Hematopoietic multipotent progenitor cell treated with erythropoietin and hydrocortisone succinate and interleukin-3 and kit ligand, for 15 days (in vitro differentiated cells): Measurements from ENCODE around the gene LTB.
"Not testable (repeated sequence)": the region's sequence is repeated elsewhere in the genome, so short reads cannot be mapped to it uniquely, and the experiment has no call there.

ENCODE experiments used
- DNase-seq: peaks from one replicate; pipeline ENCODE4 v3.0.0-alpha.2; 2015; ENCODE audit warnings: low spot score

The LTB gene

DNA sequence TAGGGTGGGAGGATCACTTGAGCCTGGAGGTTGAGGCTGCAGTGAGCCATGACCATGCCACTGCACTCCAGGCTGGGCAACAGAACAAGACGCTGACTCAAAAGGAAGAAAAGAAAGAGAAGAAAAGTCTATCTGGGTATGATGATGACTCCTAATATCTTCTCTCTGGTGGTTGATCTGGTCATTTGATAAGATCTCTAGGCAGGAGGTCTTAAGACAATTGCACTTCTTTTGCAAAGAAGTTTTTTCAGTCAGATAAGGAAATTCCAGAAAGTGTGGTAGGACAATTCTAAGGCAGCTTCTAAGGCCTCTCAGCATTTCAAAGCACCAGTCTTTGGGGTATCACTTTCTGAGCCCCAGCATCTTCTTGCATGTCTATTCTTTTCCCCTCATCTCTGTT lies 25.1 kb upstream of the LTB start:
- no peak for DNase-seq

DNA sequence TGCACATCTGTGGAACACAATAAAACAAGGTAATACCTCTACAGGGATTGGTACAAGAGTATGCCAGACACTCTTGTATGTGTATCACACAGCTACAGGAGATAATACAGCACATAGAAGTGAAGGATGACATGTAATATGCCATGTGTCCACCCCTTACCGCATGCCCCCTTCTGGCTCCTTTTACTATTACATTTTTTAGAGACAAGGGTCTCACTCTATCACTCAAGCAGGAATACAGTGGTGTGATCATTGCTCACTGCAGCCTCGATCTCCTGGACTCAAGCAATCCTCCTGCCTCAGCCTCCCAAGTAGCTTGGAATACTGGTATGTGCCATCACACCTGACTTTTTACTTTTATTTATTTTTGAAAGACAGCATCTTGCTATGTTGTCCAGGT lies 14.8 kb upstream of the LTB start:
- DNase-seq = peak; percentile 43

DNA sequence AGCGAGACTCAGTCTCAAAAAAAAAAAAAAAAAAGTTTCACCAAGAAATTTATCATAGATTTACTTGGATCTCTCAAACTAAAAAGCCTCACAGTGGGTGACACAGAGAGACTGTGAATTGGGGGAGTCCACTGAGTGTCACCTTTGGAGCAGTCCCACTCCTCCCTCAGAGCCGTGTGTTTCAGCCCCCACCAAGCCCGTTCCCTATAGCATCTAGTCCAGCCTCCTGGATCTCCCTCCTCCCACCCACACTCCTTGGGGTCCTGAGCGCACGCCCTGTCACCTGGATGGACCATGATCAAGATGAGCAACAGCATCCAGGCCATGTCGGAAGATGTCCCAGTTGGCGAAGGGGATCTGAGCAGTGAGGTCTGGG lies 10.2 kb upstream of the LTB start:
- no peak for DNase-seq

DNA sequence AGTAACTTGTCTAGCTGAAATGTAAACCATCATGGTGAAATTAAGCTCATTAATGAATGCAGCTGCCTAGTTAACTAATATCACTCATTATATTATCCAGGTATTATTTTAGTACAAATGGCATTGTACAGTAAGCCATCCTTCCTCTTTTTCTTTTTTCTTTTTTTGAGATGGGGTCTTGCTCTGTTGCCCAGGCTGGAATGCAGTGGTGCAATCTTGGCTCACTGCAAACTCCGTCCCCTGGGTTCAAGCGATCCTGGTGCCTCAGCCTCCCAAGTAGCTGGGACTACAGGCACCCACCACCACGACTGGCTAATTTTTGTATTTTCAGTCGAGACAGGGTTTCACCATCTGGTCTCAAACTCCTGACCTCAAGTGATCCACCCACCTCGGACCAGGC lies 8.5 kb upstream of the LTB start:
- DNase-seq = not testable (repeated sequence)

DNA sequence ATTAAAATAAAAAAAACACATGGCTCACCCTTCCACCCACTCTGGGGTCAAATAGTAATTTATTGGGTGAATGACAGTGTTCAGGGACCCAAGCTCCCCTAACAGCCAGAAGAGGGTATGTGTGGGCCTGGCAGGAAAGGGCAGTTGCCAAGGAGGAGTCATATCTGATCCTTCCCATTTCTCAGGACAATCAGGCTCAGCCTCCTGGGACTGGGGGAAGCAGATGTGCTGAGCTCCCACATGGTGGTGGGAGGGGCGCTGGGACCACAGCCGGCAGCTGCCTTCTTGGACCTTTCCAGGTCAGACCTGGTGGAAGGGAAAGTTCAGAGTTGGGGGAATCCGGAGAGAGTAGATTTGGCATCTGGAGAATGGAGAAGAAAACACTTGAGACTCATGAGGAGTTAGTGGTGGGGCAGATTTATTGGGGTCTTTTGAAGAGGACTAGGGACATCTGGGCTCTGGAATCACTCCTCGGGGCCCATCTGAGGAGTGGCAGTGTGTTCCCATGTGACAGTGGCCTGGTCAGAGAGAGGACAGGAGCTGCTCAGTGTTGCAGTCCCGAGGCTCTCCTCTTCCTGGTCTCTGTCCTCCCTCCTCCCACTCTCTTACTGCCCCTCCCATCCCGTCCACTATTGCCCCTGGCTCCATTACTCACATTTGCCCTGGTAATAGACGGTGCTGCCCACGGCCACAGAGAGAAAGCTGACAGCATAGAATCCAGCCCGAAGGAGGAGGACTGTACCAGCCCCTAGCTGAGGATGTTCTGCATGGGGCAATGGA lies 6.8 kb upstream of the LTB start:
- DNase-seq = no peak

DNA sequence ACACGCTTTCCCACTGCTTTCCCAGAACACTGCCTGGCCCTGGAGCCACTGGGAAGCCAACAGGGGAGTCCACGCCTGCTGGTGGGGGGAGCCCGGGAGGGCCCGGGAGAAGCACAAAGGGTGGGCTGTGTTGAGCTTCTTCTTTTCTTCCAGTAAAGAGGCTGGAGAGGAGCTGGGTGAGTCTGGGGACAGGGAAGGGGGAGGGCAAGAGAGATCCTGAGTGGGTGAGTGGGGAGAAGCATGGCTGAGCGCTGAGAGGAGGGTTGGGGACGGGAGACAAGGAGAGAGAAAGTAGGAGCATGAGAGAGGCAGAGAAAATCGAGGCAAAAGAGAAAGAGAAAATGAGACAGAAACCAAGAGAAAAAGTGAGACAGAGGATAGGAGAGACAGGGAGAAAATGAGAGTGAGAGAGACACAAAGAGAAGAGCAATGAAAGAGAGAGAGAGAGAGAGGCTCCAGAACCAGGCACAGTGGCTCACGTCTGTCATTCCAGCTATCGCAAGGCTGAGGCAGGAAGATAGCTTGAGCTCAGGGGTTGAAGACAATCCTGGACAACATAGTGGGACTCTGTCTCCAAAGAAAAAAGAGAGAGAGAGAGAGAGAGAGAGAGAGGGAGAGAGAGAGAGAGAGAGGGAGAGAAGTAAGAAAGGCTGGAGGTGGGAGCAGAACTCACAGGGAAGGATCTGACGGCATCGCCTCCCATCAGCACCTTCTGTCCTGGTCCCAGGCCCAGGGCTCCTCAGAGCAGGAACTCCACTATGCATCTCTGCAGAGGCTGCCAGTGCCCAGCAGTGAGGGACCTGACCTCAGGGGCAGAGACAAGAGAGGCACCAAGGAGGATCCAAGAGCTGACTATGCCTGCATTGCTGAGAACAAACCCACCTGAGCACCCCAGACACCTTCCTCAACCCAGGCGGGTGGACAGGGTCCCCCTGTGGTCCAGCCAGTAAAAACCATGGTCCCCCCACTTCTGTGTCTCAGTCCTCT lies 5.9 kb upstream of the LTB start:
- DNase-seq = no peak

DNA sequence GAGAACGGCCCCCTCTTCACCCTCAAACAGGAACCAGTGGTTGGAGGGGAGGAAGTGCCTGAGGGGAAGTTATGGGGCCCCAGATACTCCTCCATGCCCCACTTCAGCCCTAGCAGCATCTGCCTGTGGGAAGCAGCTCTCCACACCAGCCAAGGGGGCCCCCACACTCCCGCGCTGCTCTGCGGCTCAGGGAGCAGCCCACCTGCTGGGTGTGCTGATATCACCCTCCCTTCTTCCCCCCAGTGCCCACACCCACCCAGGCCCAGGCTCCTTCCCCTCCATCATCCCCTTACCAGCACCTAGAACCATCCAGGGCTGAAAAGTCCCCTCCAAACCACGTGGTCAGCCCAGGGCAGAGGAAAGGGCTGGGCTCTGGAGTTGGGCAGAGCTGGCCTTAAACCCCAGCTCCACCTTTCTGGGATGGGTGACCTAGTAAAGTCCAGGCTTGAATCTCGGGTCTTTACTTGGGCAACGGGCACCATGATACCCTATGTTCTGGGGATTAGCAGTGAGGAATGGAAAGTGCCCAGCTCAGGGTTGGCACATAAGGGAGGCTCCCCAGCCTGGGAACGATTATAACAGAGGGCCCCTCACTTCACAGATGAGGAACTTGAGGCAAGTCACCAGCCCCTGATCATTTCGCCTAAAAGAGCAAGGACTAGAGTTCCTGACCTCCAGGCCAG lies 4.5 kb upstream of the LTB start:
- no peak for DNase-seq

DNA sequence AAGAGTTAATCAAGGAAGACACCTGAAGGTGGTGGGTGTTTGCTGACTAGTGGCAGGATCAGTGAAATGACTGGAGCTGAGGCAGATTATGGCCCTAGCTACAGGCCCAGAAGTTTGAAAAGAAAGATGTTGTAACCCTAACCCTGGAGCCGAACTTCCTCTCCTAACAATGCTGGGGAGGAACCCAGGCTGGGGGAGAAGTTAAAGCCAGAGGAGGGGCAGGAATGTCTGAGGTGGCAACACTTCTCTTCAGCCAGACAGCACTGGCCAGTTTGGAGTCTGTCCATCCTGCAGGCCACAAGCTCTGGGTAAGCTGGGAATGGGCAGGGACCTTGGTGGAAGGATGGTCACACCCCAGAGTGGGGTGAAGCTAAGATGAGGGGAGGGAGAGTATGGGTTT lies 3.8 kb upstream of the LTB start, which contains the start of gene LST1:
Gene LST1, plus strand, starts transcription at position 270 of the 400 bp plus-strand sequence. CDS start 1,023 bp downstream, outside the sequence.
- DNase-seq = no peak

DNA sequence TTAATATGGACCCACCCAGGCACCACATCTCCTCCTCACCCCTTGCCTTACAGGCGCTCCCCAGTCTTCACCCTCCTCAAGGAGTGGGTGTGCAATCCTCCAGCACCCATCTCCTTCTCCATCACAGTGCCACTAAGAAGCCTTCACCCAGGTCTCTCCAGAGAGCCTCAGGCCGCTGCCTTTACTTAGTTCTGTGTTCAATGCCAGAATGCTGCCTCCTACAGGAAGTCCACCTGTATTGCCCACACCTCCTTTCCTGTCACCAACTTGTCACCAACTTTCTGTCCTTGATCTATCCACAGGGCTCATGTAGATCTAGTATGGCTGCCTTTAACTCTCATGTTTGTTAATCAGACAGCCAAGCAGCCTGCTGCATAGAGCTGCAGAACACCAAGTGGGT lies 3.3 kb upstream of the LTB start:
- peak; percentile 40 for DNase-seq

DNA sequence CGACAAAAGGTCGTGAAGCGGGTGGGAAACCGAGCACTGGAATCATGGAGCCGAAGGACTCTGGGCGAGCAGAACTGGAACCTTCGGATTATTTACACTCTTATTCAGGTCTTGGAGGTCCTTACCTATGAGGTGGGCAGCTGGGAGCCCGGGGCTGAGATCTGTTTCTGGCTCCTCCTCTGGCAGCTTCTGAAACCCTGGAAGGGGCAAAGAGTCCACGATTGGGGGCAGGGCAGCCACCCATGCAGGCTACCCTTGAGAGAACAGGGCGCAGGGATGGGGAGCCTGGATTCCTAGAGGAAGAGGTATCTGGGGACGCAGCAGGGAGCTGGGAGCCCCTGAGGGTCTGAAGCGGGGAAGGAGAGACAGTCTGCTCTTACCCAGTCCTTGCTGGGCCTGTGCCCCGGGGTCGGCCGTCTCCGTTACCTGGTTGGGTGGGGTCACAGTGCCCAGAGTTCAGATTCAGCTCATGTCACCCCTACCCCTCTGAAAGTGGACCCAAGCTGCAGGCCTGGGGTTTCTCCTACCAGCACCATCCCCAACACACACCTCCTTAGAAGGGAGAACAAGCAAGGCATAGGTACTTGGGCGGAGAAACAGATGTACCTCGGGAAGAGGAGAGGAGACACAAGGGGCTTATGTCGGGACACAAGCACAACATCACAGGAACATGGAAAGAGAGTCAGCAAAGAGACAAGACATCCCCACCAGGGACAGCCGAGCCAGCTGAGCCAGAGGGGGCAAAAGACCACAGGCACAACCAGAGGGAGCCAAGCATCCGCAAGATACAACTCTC lies 592 bp downstream of the LTB start:
- DNase-seq = no peak

DNA sequence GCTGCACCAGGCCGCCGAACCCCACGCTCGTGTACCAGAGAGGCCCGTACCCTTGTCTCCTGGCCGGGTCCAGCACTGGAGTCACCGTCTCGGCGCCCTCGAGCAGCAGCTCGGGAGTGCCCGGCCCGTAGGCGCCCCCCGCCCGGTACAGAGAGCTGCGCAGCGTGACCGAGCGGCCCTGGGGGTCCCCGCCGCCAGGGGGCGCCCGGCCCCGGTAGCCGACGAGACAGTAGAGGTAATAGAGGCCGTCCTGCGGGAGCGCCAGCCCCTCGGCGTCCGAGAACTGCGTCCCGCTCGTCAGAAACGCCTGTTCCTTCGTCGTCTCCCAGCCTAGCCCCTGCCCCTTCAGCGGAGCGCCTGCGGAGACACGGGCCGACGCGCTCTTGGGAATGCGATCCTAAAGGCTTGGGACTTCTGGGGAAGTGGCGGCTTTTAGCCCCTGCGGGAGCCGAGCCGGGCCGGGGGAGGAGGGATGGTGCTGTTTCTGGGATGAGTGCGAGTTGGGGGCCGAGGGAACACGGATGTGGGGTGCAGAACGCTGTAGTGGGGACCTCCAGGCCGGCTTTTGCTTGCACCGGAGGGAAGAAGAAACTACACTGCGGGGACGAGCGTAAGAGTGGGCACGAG lies 1.3 kb downstream of the LTB start:
- peak; percentile 77 for DNase-seq

DNA sequence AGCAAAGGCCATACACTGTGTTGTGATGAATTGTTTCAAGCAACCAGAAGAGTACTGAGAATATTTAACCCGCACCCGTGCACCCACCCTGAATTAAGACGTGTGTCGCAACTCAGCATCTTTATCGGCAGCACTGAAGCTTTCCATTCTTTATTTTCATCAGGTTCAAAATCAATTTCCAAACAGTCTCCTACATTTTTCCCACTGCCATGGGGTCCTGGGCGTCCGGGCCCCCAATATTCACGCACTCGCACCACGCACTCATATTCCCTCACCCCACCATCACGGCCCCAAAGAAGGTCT lies 1.8 kb downstream of the LTB start:
- no peak for DNase-seq

DNA sequence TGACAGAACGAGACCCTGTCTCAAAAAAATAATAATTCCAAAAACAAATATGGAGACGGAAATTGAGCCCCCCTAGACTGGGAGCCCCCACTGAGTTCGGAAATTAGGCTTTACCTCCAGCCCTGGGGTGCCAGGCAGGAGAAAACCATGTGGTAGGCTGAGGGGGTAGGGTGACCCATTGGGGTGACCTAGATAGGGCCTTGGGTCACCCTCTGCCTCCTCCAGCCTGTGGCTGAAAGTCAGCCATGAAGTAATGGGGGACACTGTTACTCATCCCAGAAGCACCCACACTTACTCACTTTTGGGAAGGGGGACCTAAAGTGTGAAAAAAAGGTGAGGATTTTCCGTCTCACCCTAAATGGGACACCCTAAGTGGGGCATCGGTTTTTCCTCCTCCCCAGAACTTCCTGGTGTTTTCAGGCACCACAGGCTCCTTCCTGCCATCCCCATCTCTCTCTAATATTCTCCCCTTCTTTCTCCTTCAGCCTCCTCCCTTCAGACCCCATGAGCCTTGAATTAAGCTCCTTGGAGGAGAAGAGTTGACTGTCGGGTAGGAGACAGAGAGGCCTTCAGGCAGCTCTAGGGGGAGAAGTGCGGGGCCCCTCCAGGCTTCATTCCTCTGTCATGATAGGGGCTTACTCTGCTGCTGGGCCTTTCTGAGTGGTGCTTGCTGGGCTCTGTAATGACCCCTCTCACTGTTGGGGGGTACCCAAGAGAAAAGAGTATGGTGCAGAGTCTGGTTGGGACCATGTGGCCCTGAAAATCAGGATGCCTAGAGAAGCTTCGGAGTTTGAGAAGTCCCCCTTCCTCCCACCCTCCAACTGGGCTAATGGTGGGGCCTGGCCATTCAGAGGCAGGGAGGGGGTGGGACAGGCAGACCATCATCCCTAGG lies 2.4 kb downstream of the LTB start:
- no peak for DNase-seq

DNA sequence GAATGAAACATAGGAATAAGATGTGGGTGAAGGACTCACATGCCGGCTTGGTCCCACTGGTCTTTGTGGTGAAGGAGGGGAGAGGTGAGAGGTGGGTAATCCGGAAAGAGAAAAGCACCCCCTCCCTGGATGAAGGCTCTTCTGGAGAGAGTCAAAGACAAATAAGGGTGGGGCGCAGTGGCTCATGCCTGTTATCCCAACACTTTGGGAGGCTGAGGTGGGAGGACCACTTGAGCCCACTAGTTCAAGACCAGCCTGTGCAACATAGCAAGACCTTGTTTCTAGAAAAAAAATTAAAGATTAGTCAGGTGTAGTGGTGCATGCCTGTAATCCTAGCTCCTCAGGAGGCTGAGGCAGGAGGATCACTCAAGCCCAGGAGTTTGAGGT lies 3.1 kb downstream of the LTB start:
- no peak for DNase-seq

DNA sequence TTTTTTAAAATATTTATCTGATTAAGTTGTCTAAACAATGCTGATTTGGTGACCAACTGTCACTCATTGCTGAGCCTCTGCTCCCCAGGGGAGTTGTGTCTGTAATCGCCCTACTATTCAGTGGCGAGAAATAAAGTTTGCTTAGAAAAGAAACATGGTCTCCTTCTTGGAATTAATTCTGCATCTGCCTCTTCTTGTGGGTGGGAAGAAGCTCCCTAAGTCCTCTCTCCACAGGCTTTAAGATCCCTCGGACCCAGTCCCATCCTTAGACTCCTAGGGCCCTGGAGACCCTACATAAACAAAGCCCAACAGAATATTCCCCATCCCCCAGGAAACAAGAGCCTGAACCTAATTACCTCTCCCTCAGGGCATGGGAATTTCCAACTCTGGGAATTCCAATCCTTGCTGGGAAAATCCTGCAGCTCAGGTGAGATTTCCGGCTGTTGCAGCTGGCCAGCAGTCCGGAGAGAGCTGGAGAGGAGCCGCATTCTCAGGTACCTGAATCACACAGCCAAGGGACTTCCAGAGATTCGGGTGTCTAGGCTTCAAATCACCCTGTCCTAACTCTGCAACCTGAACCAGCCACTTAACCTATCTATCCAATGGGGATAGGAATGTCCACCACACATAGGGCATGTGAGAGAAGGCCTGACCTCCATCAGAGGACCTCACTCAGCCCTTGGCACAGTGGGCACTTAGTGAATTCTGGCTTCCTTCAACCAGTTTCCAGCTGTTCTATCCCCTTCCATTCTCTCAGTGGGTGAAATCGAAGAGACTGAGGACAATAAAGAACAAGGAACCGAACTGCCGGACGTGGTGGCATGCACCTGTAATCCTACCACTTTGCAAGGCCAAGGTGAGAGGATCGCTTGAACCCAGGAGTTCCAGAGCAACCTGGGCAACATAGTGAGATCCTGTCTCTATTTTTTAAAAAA lies 3.8 kb downstream of the LTB start:
- no peak for DNase-seq

DNA sequence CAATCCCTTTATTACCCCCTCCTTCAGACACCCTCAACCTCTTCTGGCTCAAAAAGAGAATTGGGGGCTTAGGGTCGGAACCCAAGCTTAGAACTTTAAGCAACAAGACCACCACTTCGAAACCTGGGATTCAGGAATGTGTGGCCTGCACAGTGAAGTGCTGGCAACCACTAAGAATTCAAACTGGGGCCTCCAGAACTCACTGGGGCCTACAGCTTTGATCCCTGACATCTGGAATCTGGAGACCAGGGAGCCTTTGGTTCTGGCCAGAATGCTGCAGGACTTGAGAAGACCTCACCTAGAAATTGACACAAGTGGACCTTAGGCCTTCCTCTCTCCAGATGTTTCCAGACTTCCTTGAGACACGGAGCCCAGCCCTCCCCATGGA lies 4.7 kb downstream of the LTB start:
- DNase-seq = no peak

DNA sequence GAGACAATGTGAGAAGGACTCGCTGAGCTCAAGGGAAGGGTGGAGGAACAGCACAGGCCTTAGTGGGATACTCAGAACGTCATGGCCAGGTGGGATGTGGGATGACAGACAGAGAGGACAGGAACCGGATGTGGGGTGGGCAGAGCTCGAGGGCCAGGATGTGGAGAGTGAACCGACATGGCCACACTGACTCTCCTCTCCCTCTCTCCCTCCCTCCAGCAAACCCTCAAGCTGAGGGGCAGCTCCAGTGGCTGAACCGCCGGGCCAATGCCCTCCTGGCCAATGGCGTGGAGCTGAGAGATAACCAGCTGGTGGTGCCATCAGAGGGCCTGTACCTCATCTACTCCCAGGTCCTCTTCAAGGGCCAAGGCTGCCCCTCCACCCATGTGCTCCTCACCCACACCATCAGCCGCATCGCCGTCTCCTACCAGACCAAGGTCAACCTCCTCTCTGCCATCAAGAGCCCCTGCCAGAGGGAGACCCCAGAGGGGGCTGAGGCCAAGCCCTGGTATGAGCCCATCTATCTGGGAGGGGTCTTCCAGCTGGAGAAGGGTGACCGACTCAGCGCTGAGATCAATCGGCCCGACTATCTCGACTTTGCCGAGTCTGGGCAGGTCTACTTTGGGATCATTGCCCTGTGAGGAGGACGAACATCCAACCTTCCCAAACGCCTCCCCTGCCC lies 5.2 kb downstream of the LTB start:
- DNase-seq = no peak

DNA sequence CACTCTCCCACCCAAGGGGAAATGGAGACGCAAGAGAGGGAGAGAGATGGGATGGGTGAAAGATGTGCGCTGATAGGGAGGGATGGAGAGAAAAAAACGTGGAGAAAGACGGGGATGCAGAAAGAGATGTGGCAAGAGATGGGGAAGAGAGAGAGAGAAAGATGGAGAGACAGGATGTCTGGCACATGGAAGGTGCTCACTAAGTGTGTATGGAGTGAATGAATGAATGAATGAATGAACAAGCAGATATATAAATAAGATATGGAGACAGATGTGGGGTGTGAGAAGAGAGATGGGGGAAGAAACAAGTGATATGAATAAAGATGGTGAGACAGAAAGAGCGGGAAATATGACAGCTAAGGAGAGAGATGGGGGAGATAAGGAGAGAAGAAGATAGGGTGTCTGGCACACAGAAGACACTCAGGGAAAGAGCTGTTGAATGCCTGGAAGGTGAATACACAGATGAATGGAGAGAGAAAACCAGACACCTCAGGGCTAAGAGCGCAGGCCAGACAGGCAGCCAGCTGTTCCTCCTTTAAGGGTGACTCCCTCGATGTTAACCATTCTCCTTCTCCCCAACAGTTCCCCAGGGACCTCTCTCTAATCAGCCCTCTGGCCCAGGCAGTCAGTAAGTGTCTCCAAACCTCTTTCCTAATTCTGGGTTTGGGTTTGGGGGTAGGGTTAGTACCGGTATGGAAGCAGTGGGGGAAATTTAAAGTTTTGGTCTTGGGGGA lies 6.1 kb downstream of the LTB start:
- DNase-seq = no peak
